Neutrophil (primary cell): Measurements from ENCODE around the gene COLEC12.

Experiments
- H3K27ac ChIP-seq: fragments of 200-600 bp; sonication (generic); 2 replicates; pipeline ENCODE4 v1.5.1; 2016; ENCODE audit warnings: mild to moderate bottlenecking, moderate library complexity
- H3K27me3 ChIP-seq: fragments of 200-600 bp; sonication (generic); 2 replicates; pipeline ENCODE4 v1.6.0; 2016; ENCODE audit warnings: mild to moderate bottlenecking
- H3K36me3 ChIP-seq: fragments of 200-600 bp; sonication (generic); 2 replicates; pipeline ENCODE4 v1.5.1; 2017
- H3K4me1 ChIP-seq, 2 experiments: fragments of 200-600 bp in 1 of 2; sonication (generic) in 1 of 2; 1 replicate in 1 of 2; 2 replicates in 1 of 2; pipeline versions ENCODE4 v1.5.1 to v1.6.1; 2013 to 2016; ENCODE audit warnings: low read depth in 1 of 2, low read length in 1 of 2, mild to moderate bottlenecking in 1 of 2, moderate library complexity in 1 of 2; ENCODE audit not compliant: control insufficient read depth in 1 of 2, insufficient read depth in 1 of 2
- H3K4me3 ChIP-seq, 2 experiments: fragments of 200-600 bp in 1 of 2; sonication (generic) in 1 of 2; 1 replicate in 1 of 2; 2 replicates in 1 of 2; pipeline ENCODE4 v1.5.1; 2013 to 2016; ENCODE audit warnings: low read depth in 1 of 2, low read length in 1 of 2, mild to moderate bottlenecking in 1 of 2, moderate library complexity in 1 of 2
- H3K9me3 ChIP-seq: fragments of 200-600 bp; sonication (generic); 2 replicates; pipeline ENCODE4 v1.5.1; 2016
- TF ChIP-seq, protein P1 (sequence below): fragments of 200-600 bp; sonication (generic); IDR thresholded peaks from 2 replicates; pipeline ENCODE4 v1.5.1; 2016; ENCODE audit warnings: antibody characterized with exemption

The COLEC12 gene

DNA sequence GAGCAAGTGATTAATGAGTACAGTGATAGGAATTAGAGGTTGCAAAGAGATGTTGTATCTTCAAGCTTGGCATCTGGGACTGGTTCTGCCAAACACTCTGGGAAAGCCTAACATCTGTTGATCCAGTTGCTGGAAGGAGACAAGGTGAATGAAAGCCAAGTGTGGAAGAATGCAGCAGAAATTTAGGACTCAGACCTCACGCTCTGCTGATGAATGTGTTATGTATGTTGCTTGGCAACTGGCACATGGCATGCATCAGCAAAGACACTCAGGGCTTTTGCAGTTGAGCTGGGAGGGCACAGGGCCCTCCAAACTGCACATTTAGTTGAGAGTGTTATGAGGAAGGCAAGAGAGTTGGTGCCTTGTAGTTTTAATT lies 105.5 kb downstream of the COLEC12 start:
- Histone ChIP-seq H3K27ac (no peak overlapping the region), H3K36me3 (no peaks in the 10 kb centered on the region), H3K9me3 (no peaks in the 10 kb centered on the region), H3K27me3 (no peaks in the 10 kb centered on the region), H3K4me3 (no peak overlapping the region), H3K4me1 (peaks cover 24 to 44% of the 10 kb centered on the region in 2 experiments)
- TF ChIP-seq, protein P1, sequence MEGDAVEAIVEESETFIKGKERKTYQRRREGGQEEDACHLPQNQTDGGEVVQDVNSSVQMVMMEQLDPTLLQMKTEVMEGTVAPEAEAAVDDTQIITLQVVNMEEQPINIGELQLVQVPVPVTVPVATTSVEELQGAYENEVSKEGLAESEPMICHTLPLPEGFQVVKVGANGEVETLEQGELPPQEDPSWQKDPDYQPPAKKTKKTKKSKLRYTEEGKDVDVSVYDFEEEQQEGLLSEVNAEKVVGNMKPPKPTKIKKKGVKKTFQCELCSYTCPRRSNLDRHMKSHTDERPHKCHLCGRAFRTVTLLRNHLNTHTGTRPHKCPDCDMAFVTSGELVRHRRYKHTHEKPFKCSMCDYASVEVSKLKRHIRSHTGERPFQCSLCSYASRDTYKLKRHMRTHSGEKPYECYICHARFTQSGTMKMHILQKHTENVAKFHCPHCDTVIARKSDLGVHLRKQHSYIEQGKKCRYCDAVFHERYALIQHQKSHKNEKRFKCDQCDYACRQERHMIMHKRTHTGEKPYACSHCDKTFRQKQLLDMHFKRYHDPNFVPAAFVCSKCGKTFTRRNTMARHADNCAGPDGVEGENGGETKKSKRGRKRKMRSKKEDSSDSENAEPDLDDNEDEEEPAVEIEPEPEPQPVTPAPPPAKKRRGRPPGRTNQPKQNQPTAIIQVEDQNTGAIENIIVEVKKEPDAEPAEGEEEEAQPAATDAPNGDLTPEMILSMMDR: no peak

DNA sequence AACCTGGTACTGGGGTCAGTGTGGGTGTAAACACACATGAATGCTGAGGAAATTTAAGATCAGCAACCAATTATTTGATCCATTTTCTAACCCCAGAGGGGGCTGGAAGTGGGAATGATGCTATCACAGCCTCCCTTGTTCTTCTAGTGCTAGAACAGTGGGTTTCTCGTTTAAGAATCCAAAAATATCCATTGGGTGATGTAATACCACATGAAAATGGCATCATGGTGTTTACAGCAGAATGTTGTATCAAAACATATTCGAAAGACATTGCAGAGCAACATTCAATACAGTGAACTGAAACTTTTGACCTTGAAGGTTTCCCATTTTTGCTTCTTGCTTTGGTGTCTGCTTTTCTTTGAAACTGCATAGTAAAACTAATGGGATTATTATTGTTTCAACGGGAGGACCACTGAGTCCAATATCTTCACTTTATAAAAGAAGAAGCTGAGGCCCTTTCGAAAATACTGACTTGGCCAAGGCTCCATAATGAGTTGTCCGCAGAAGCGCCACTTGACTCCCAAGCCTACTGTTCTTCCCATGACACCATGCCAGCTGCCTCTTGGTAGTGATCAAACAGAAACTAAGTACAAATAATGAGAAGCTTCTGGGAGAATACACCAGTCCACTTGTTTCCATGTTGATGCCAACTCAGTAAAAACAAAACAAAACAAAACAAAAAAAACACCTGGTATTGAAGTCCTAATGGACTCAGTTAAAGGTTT lies 106.1 kb downstream of the COLEC12 start:
- Histone ChIP-seq H3K27me3 (no peaks in the 10 kb centered on the region), H3K4me3 (no peak overlapping the region), H3K36me3 (no peaks in the 10 kb centered on the region), H3K9me3 (no peaks in the 10 kb centered on the region), H3K4me1 (peaks cover 18 to 39% of the 10 kb centered on the region in 2 experiments), H3K27ac (no peak overlapping the region)
- TF ChIP-seq, protein P1: no peak

DNA sequence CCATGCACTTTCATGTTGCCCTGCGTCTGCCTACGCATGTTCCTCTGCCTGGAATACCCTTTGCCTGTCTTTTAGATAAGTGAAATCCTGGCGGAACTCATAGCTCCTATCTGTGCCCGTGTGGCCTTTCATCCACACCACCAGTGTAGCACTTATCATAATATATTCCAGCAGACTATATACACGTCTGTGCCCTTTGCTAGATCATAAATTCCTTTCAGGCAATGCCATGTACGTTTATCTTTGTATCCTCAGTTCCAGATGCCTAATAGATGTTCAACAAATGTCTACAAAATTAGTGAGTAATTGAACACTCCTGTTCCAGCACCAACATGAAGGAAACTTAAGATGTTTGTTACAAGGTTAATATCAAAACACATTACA lies 106.9 kb downstream of the COLEC12 start:
- TF ChIP-seq, protein P1: no peak
- Histone ChIP-seq H3K9me3 (no peaks in the 10 kb centered on the region), H3K27ac (no peak overlapping the region), H3K27me3 (no peaks in the 10 kb centered on the region), H3K36me3 (no peaks in the 10 kb centered on the region), H3K4me1 (peaks cover 9 to 30% of the 10 kb centered on the region in 2 experiments), H3K4me3 (no peak overlapping the region)

DNA sequence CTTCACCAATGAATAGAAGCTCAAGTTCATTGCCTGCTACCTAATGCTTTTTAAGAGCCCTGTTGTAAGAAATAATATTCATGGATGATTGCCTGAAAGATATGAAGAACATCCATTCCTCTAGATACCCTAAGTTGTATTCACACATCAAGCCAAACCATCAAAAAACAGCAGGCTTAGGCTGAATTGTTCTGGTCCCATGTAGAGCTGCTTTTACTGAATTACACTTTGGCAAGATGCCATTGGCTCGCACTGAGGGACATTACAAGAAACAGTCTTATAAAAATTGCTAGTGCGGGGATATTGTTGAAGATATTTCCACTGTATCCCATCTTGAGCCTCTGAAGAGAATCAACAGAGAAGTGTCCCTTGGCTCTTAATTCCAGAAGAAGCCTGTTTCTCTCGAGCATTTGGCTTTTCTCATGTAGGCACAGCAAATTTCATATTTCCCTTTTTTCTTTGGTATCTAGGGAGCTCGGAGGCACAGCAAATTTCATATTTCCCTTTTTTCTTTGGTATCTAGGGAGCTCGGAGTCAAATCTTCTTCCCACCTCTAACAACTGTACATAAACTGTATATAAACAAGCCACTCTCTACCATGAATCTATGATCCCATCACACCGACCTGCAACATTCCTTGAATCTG lies 107.5 kb downstream of the COLEC12 start:
- no peak overlapping the region for H3K27ac ChIP-seq
- H3K36me3 ChIP-seq: no peaks in the 10 kb centered on the region
- peaks cover 4 to 25% of the 10 kb centered on the region in 2 experiments for H3K4me1 ChIP-seq

DNA sequence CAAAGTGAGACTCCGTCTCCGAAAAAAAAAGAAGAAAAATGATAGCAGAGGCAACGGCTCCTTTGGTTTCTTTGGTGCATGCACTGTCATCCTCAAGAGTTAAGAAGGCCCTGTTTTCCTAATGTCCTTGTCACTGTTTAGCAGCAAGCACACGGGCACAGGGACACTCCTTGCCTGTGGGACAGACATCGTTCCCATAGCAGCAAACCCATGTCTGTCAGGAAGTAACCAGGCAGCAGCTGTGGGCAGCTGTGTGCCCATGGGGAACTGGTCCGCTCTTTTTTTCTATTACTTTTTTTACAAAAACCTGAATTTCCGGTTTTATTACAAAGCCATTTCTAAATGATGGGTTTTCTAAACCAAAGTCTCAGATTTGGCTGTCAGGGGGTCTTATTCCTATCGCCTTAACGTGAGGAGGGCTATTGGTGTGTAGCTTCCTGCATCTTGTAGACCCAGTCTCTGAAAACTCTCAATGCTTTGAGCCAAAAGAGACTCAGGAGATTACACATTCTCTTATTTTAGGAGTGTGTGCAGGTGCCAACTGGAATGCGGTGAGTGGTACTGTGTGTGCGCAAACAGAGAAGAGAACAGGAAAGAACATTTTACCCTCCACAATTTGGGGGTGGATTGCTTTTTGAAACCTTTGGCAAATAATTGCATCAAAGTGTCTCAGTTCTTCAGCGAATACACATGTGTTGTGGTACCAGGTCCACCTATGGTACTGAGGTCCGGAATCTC lies 109.6 kb downstream of the COLEC12 start:
- Histone ChIP-seq H3K9me3 (no peaks in the 10 kb centered on the region), H3K4me1 (peaks cover 9 to 11% of the 10 kb centered on the region in 2 experiments), H3K27ac (no peak overlapping the region), H3K27me3 (no peaks in the 10 kb centered on the region), H3K36me3 (no peaks in the 10 kb centered on the region), H3K4me3 (no peak overlapping the region)
- TF ChIP-seq, protein P1: no peak

More for the DNA sequence above, 107.5 kb downstream of the COLEC12 start:
- TF ChIP-seq, protein P1: no peak
- Histone ChIP-seq H3K4me3 (no peak overlapping the region), H3K27me3 (no peaks in the 10 kb centered on the region), H3K9me3 (no peaks in the 10 kb centered on the region)
